GM12872 (cell line): ENCODE measurements around the gene SYT3.

Experiments
- CTCF ChIP-seq: IDR thresholded peaks from 3 replicates; pipeline ENCODE4 v1.5.1; 2011; ENCODE audit warnings: low read depth, mild to moderate bottlenecking, low read length, moderate library complexity; ENCODE audit not compliant: insufficient read depth

Gene SYT3

GRCh38 chr19:50629801-50630200, 9.9 kb downstream of the SYT3 start:
- TF ChIP-seq CTCF = no peak

- TF ChIP-seq CTCF = no peak
Observed at GRCh38 chr19:50629194-50629593, 10.5 kb downstream of the SYT3 start.

- TF ChIP-seq CTCF = no peak
Observed at GRCh38 chr19:50628551-50628950, 11.1 kb downstream of the SYT3 start.

GRCh38 chr19:50628146-50628545, 11.5 kb downstream of the SYT3 start:
- TF ChIP-seq CTCF = no peak

GRCh38 chr19:50626795-50627194, 12.9 kb downstream of the SYT3 start:
- TF ChIP-seq CTCF = no peak

GRCh38 chr19:50626011-50626410, 13.7 kb downstream of the SYT3 start:
- no peak for TF ChIP-seq CTCF

- TF ChIP-seq CTCF = no peak
Observed at GRCh38 chr19:50624949-50625600, 14.6 kb downstream of the SYT3 start.
